Fibroblast of peridontal ligament (primary cell): Measurements from ENCODE around the gene OR10J5.
"Not testable (repeated sequence)": the region's sequence is repeated elsewhere in the genome, so short reads cannot be mapped to it uniquely, and the experiment has no call there.

Experiments
- DNase-seq: peaks from one replicate; pipeline ENCODE4 v3.0.0-alpha.2; 2010; ENCODE audit errors: extremely low read depth

Gene OR10J5

GRCh38 chr1:159535907-159536306, at the start of gene OR10J5:
Gene OR10J5, minus strand, starts transcription at chr1:159536007. Its CDS starts 0 bp downstream, at chr1:159536007.
- DNase-seq = no peak

GRCh38 chr1:159584536-159584935, 48.7 kb upstream of the OR10J5 start:
- DNase-seq = no peak

GRCh38 chr1:159581422-159581821, 45.6 kb upstream of the OR10J5 start:
- DNase-seq = no peak

GRCh38 chr1:159580340-159580739, 44.5 kb upstream of the OR10J5 start:
- DNase-seq = no peak

GRCh38 chr1:159577446-159577845, 41.6 kb upstream of the OR10J5 start:
- DNase-seq = no peak

- no peak for DNase-seq
These were observed 26.9 kb upstream of the OR10J5 start for GRCh38 chr1:159562680-159563079.

GRCh38 chr1:159561497-159561896, 25.7 kb upstream of the OR10J5 start:
- no peak for DNase-seq

GRCh38 chr1:159560599-159560998, 24.8 kb upstream of the OR10J5 start:
- no peak for DNase-seq

GRCh38 chr1:159556931-159557369, 21.1 kb upstream of the OR10J5 start:
- DNase-seq = no peak

GRCh38 chr1:159554696-159555095, 18.9 kb upstream of the OR10J5 start:
- no peak for DNase-seq

GRCh38 chr1:159554261-159554660, 18.5 kb upstream of the OR10J5 start:
- DNase-seq = no peak

GRCh38 chr1:159548126-159548525, 12.3 kb upstream of the OR10J5 start:
- no peak for DNase-seq

GRCh38 chr1:159532922-159533321, 2.9 kb downstream of the OR10J5 start:
- DNase-seq = no peak

- not testable (repeated sequence) for DNase-seq
These were observed 11.0 kb downstream of the OR10J5 start for GRCh38 chr1:159524792-159525191.

GRCh38 chr1:159510229-159510541, 25.6 kb downstream of the OR10J5 start:
- DNase-seq = no peak

GRCh38 chr1:159509440-159510228, 26.2 kb downstream of the OR10J5 start:
- no peak for DNase-seq

GRCh38 chr1:159508951-159509350, 26.9 kb downstream of the OR10J5 start:
- DNase-seq = no peak

GRCh38 chr1:159505676-159506075, 30.1 kb downstream of the OR10J5 start:
- no peak for DNase-seq

GRCh38 chr1:159501082-159501481, 34.7 kb downstream of the OR10J5 start:
- DNase-seq = no peak

- not testable (repeated sequence) for DNase-seq
These were observed 41.1 kb downstream of the OR10J5 start for GRCh38 chr1:159494513-159495210.

GRCh38 chr1:159493354-159493753, 42.5 kb downstream of the OR10J5 start:
- no peak for DNase-seq

GRCh38 chr1:159492575-159493323, 43.1 kb downstream of the OR10J5 start:
- no peak for DNase-seq
